ENCODE measurements around the gene VSTM2B. TPM values are rescaled to one million over a fixed set of nuclear protein-coding genes. Genes with fewer than 3 reads are reported as not detected.

VSTM2B gene
- total RNA-seq, 1 donor from 2014 or later: not detected

- ATAC-seq (peak; percentile 12), DNase-seq (ENCODE audit: low spot score) (no peak)
Observed at GRCh38 chr19:29614046-29614445, 88.3 kb downstream of the VSTM2B start.

Other genes with a start within 250 kb of the VSTM2B start
- gene POP4, start 80.3 kb downstream of the VSTM2B start, total RNA-seq: 35.2 TPM
- gene PLEKHF1, start 139.5 kb downstream of the VSTM2B start, total RNA-seq: 11.3 TPM
- gene C19orf12, start 189.3 kb downstream of the VSTM2B start, total RNA-seq: 52.3 TPM

Measured in left lobe of liver (tissue), 2 donors.